Kidney (tissue), 14 donors: ENCODE results near the gene ANO2. TPM values are rescaled to one million over a fixed set of nuclear protein-coding genes. Genes with fewer than 3 reads are reported as not detected.

Experiments used
- DNase-seq, 5 donors: peaks; one replicate each; pipeline ENCODE4 v3.0.0-alpha.2; 2013 to 2020
- FAIRE-seq: peaks from 2 replicates; lab custom pipeline; 2012; peaks lifted over from hg19 to GRCh38; lab: Jason Lieb, UNC
- H3K27ac ChIP-seq, 2 donors: one replicate each; pipeline ENCODE4 v1.7.0; 2013; ENCODE audit warnings: low read depth in 2 of 2, low read length in 2 of 2, inconsistent platforms in 1 of 2
- H3K27me3 ChIP-seq: one replicate; pipeline ENCODE4 v1.7.1; 2013; ENCODE audit warnings: low read length, inconsistent platforms; ENCODE audit not compliant: control insufficient read depth, insufficient read depth
- H3K36me3 ChIP-seq, 3 donors: one replicate each; pipeline versions ENCODE4 v1.7.0 to v1.7.1; 2013; ENCODE audit warnings: low read length in 3 of 3, control low read depth in 1 of 3, inconsistent platforms in 1 of 3; ENCODE audit not compliant: insufficient read depth in 3 of 3, control insufficient read depth in 2 of 3
- H3K4me1 ChIP-seq, 3 donors: one replicate each; pipeline versions ENCODE4 v1.7.0 to v1.7.1; 2013; ENCODE audit warnings: low read length in 3 of 3, inconsistent platforms in 1 of 3, low read depth in 1 of 3; ENCODE audit not compliant: control insufficient read depth in 2 of 3, insufficient read depth in 2 of 3
- H3K4me3 ChIP-seq, 3 donors: one replicate each; pipeline versions ENCODE4 v1.7.0 to v1.8.1; 2013; ENCODE audit warnings: low read length in 3 of 3, control low read depth in 1 of 3, inconsistent platforms in 1 of 3
- H3K9ac ChIP-seq, 3 donors: one replicate each; pipeline versions ENCODE4 v1.7.0 to v1.7.1; 2013; ENCODE audit warnings: low read length in 3 of 3, control low read depth in 1 of 3, inconsistent platforms in 1 of 3
- H3K9me3 ChIP-seq, 3 donors: one replicate each; pipeline versions ENCODE4 v1.7.0 to v1.7.1; 2013; ENCODE audit warnings: low read length in 3 of 3, control low read depth in 1 of 3, inconsistent platforms in 1 of 3; ENCODE audit not compliant: control insufficient read depth in 2 of 3, insufficient read depth in 1 of 3
- CTCF ChIP-seq: IDR thresholded peaks from 3 replicates; pipeline ENCODE4 v1.5.1; 2012; ENCODE audit warnings: mild to moderate bottlenecking, moderate library complexity, borderline replicate concordance; ENCODE audit not compliant: insufficient read depth; ENCODE audit errors: extremely low read depth
- intact Hi-C: fragments of 100-400 bp; cut with DNase I; formaldehyde crosslinking; loops from one replicate; pipeline ENCODE4 v1.11.1; 2022
- polyA plus RNA-seq: library from polyadenylated mRNA; stranded (reverse); fragments of 350-450 nt; fragmentation: Illumina TruSeq; extraction: RNeasy Lipid Tissue Mini Kit (QIAGEN cat#74804); gene quantifications from one replicate; pipeline ENCODE4 v1.2.3, GENCODE V29; 2014; ENCODE audit warnings: low read depth, low replicate concordance; ENCODE audit not compliant: insufficient read depth
- total RNA-seq: library from RNA; stranded (reverse); fragmentation: NEBNext Ultra II Directional; extraction: Animal tissue kit (Norgen Biotek cat#: 25700); gene quantifications from one replicate; pipeline ENCODE4 v1.2.1, GENCODE V29; 2021
- donor health status: control.
- donor health status: control.
- donor health status: control.
- donor health status: control.
- donor health status: control.
- donor health status: DM: yes; HTN: yes; CAD: no.
- donor health status: Normal renal cell carcinoma (clear cell type).

Gene ANO2
- total and polyA plus RNA-seq, 2 donors from 2014 or later, result 0.34 to 4.4 TPM

GRCh38 chr12:5636907-5637306 lies 308.2 kb downstream of the ANO2 start:
- intact Hi-C loops, result no loop called here
- no peaks in the 10 kb centered on the region for H3K4me1 ChIP-seq
- H3K4me3 ChIP-seq, result no peak overlapping the region
- H3K27ac ChIP-seq, result no peak overlapping the region
- no peak for FAIRE-seq
- H3K9ac ChIP-seq, result no peak overlapping the region
- no peak for TF ChIP-seq CTCF
- DNase-seq, result no peak
- no peaks in the 10 kb centered on the region for H3K27me3 ChIP-seq
- H3K36me3 ChIP-seq, result no peaks in the 10 kb centered on the region
- no peaks in the 10 kb centered on the region for H3K9me3 ChIP-seq

DNA sequence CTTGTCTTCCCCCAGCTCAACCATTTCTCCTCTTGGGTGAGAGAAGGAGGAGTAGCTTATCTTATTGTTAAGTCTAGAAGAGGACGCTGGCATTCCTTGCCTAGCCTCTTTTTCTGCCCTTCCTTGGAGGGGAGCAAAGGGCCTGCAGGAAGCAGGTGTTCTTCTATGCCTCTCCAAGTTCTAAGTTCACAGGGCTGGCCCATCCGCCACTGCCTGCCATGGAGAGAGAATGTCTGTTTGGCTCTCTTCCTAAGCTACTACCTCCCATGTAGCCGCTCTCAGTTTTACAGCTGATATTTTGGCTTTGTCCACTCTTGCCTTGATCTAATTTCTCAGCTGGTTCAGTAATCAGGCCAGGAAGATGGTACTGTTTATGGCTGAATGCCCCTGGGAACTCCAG lies 312.0 kb downstream of the ANO2 start:
- Histone ChIP-seq H3K9ac (no peak overlapping the region), H3K27ac (no peak overlapping the region), H3K36me3 (no peaks in the 10 kb centered on the region), H3K4me1 (no peaks in the 10 kb centered on the region), H3K9me3 (no peaks in the 10 kb centered on the region), H3K4me3 (no peak overlapping the region), H3K27me3 (no peaks in the 10 kb centered on the region)
- intact Hi-C loops, result no loop called here
- no peak for TF ChIP-seq CTCF
- FAIRE-seq (no peak), DNase-seq (no peak)

- no peak overlapping the region for H3K27ac ChIP-seq
- no peak overlapping the region for H3K9ac ChIP-seq
- H3K36me3 ChIP-seq, result no peaks in the 10 kb centered on the region
- FAIRE-seq (no peak), DNase-seq (no peak)
- H3K27me3 ChIP-seq, result no peaks in the 10 kb centered on the region
- no peak for TF ChIP-seq CTCF
- H3K9me3 ChIP-seq, result no peaks in the 10 kb centered on the region
- intact Hi-C loops, result no loop called here
- H3K4me3 ChIP-seq, result no peak overlapping the region
- H3K4me1 ChIP-seq, result no peaks in the 10 kb centered on the region
Observed at GRCh38 chr12:5632453-5632852, 312.6 kb downstream of the ANO2 start.

DNA sequence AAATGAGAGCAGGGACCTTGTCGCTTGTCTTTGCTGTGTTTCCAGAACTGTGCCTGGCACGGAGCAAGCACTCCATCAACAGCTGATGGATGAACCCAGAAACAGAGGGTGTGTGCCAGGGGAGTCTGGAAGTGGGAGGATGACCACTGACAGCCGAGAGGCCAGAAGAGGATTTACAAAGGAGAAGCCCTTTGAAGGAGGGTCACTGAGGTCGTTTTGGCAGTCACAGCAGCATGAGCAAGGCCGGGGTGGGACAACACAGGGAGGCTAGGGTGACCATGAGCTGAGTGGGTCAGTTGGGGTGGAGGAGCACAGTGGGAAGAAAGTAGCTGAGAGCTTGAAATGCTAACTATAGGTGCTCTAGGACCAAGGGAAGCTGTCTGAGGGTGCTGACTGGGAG lies 313.6 kb downstream of the ANO2 start:
- Histone ChIP-seq H3K27ac (no peak overlapping the region), H3K9ac (no peak overlapping the region), H3K36me3 (no peaks in the 10 kb centered on the region), H3K9me3 (no peaks in the 10 kb centered on the region), H3K27me3 (no peaks in the 10 kb centered on the region), H3K4me1 (no peaks in the 10 kb centered on the region), H3K4me3 (no peak overlapping the region)
- peak in 3 of 5 donors; percentile 44 to 55 (median 53) for DNase-seq
- TF ChIP-seq CTCF, result no peak
- no peak for FAIRE-seq
- intact Hi-C loops, result no loop called here
